ENCODE results near the gene PDE4D.

The PDE4D gene

GRCh38 chr5:59234236-59234635 is 659.3 kb downstream of the PDE4D start:
- no peak for DNase-seq

GRCh38 chr5:59231221-59231931 is 662.1 kb downstream of the PDE4D start:
- DNase-seq, result no peak

- no peak for DNase-seq
These were observed 670.6 kb downstream of the PDE4D start for GRCh38 chr5:59222687-59223511.

- no peak for DNase-seq
These were observed 671.8 kb downstream of the PDE4D start for GRCh38 chr5:59221769-59222168.

- no peak for DNase-seq
These were observed 675.0 kb downstream of the PDE4D start for GRCh38 chr5:59218424-59219045.

GRCh38 chr5:59216841-59217240 is 676.7 kb downstream of the PDE4D start:
- no peak for DNase-seq

- no peak for DNase-seq
These were observed 680.9 kb downstream of the PDE4D start for GRCh38 chr5:59212596-59212995.

GRCh38 chr5:59209758-59210359 is 683.7 kb downstream of the PDE4D start:
- no peak for DNase-seq

GRCh38 chr5:59208474-59208873 is 685.1 kb downstream of the PDE4D start:
- DNase-seq, result no peak

- no peak for DNase-seq
These were observed 686.1 kb downstream of the PDE4D start for GRCh38 chr5:59207401-59207800.

- no peak for DNase-seq
These were observed 687.4 kb downstream of the PDE4D start for GRCh38 chr5:59206132-59206581.

GRCh38 chr5:59204114-59204897 is 689.2 kb downstream of the PDE4D start:
- no peak for DNase-seq

GRCh38 chr5:59199868-59200267 is 693.7 kb downstream of the PDE4D start:
- no peak for DNase-seq

GRCh38 chr5:59198832-59199231 is 694.7 kb downstream of the PDE4D start:
- DNase-seq, result no peak

- DNase-seq, result no peak
These were observed 695.2 kb downstream of the PDE4D start for GRCh38 chr5:59198365-59198764.

GRCh38 chr5:59197911-59198310 is 695.6 kb downstream of the PDE4D start:
- no peak for DNase-seq

GRCh38 chr5:59193616-59194319 is 699.8 kb downstream of the PDE4D start:
- DNase-seq, result no peak

- no peak for DNase-seq
These were observed 702.8 kb downstream of the PDE4D start for GRCh38 chr5:59190746-59191145.

GRCh38 chr5:59189472-59190244 is 703.9 kb downstream of the PDE4D start:
- DNase-seq, result no peak

- peak; percentile 36 for DNase-seq
These were observed 704.9 kb downstream of the PDE4D start for GRCh38 chr5:59188419-59189225.

Data from stimulated activated naive CD4-positive, alpha-beta T cell treated with Interleukin-2 at 50 U/mL for 16 hours (primary cell).